WTC11 (cell line): ENCODE data around the gene NDRG4. TPM values are rescaled to one million over a fixed set of nuclear protein-coding genes. Genes with fewer than 3 reads are reported as not detected.

Experiments
- ATAC-seq: fragments of 200-7000 bp; cut with Tn5 transposase; 2 replicates; pipeline ENCODE4 v1.10.0; 2021; ENCODE audit warnings: mild to moderate bottlenecking, moderate library complexity
- CTCF ChIA-PET: fragments of 300-600 bp; sonication (Branson Sonifier 250); formaldehyde crosslinking; loops from one replicate; lab custom pipeline; 2021; ENCODE audit warnings: antibody characterized with exemption; lab: Charles Lee
- POLR2A ChIA-PET: fragments of 350-600 bp; sonication (Branson Sonifier 250); formaldehyde crosslinking; loops from one replicate; lab custom pipeline; 2021; ENCODE audit warnings: antibody characterized with exemption; lab: Charles Lee
- DNase-seq: peaks from one replicate; pipeline ENCODE4 v3.0.0; 2021; ENCODE audit warnings: low spot score
- H3K27ac Mint-ChIP-seq: 2 replicates; pipeline ENCODE4 v1.8.0; 2021; ENCODE audit warnings: mixed read lengths
- H3K27me3 Mint-ChIP-seq: 2 replicates; pipeline ENCODE4 v1.8.0; 2021; ENCODE audit warnings: low read depth, mild to moderate bottlenecking, moderate library complexity, mixed read lengths
- H3K36me3 Mint-ChIP-seq: 2 replicates; pipeline ENCODE4 v1.8.0; 2021; ENCODE audit warnings: mixed read lengths
- H3K4me1 Mint-ChIP-seq: 2 replicates; pipeline ENCODE4 v1.8.0; 2022; ENCODE audit warnings: mixed read lengths
- H3K4me3 Mint-ChIP-seq: 2 replicates; pipeline ENCODE4 v1.8.0; 2021; ENCODE audit warnings: mild to moderate bottlenecking, moderate library complexity, mixed read lengths
- H3K9me3 Mint-ChIP-seq: 2 replicates; pipeline ENCODE4 v1.8.0; 2021; ENCODE audit warnings: mixed read lengths
- AFF4 ChIP-seq: sonication (generic); formaldehyde crosslinking; IDR thresholded peaks from 2 replicates; pipeline ENCODE4 v1.8.1; 2023; ENCODE audit warnings: mild to moderate bottlenecking, missing genetic modification reagents, borderline replicate concordance
- ATF1 ChIP-seq: sonication (generic); formaldehyde crosslinking; IDR thresholded peaks from 2 replicates; pipeline ENCODE4 v1.8.1; 2023; ENCODE audit warnings: mild to moderate bottlenecking, moderate library complexity, missing genetic modification reagents
- ATF2 ChIP-seq: sonication (generic); formaldehyde crosslinking; IDR thresholded peaks from 2 replicates; pipeline ENCODE4 v1.8.1; 2022; ENCODE audit warnings: low read depth, missing genetic modification reagents, borderline replicate concordance
- ATF3 ChIP-seq: sonication (generic); formaldehyde crosslinking; conservative IDR thresholded peaks from 2 replicates; pipeline ENCODE4 v1.8.1; 2022; ENCODE audit warnings: mild to moderate bottlenecking, missing genetic modification reagents
- FOXJ3 ChIP-seq: sonication (generic); formaldehyde crosslinking; IDR thresholded peaks from 2 replicates; pipeline ENCODE4 v1.9.0; 2021; ENCODE audit warnings: missing genetic modification reagents, mild to moderate bottlenecking, borderline replicate concordance
- GRHL2 ChIP-seq: fragments of 250-450 bp; sonication (Bioruptor Pico); IDR thresholded peaks from 2 replicates; pipeline ENCODE4 v1.8.0; 2022; ENCODE audit warnings: mild to moderate bottlenecking, moderate library complexity; ENCODE audit not compliant: insufficient replicate concordance, severe bottlenecking
- IRF2 ChIP-seq: sonication (generic); formaldehyde crosslinking; IDR thresholded peaks from 2 replicates; pipeline ENCODE4 v1.8.0; 2022; ENCODE audit warnings: low read depth, missing genetic modification reagents, borderline replicate concordance
- MLX ChIP-seq: sonication (generic); formaldehyde crosslinking; IDR thresholded peaks from 2 replicates; pipeline ENCODE4 v1.8.1; 2023; ENCODE audit warnings: mild to moderate bottlenecking, missing genetic modification reagents, moderate library complexity
- NFATC4 ChIP-seq: fragments of 250-450 bp; sonication (Bioruptor Pico); IDR thresholded peaks from 2 replicates; pipeline ENCODE4 v1.9.0; 2021; ENCODE audit warnings: mild to moderate bottlenecking
- PRRX2 ChIP-seq: fragments of 250-450 bp; sonication (Bioruptor Pico); IDR thresholded peaks from 2 replicates; pipeline ENCODE4 v1.8.0; 2021; ENCODE audit warnings: mild to moderate bottlenecking
- RORB ChIP-seq: fragments of 250-450 bp; sonication (Bioruptor Pico); IDR thresholded peaks from 2 replicates; pipeline ENCODE4 v1.9.0; 2021; ENCODE audit warnings: mild to moderate bottlenecking
- ZNF138 ChIP-seq: sonication (generic); formaldehyde crosslinking; conservative IDR thresholded peaks from 2 replicates; pipeline ENCODE4 v1.8.1; 2022; ENCODE audit warnings: mild to moderate bottlenecking, moderate library complexity, missing genetic modification reagents
- ZNF219 ChIP-seq: sonication (generic); formaldehyde crosslinking; IDR thresholded peaks from 2 replicates; pipeline ENCODE4 v1.8.0; 2023; ENCODE audit warnings: missing genetic modification reagents, mild to moderate bottlenecking, borderline replicate concordance
- ZNF416 ChIP-seq: fragments of 250-450 bp; sonication (Bioruptor Pico); IDR thresholded peaks from 2 replicates; pipeline ENCODE4 v1.9.0; 2021; ENCODE audit warnings: mild to moderate bottlenecking, inconsistent platforms
- ZNF532 ChIP-seq: fragments of 250-450 bp; sonication (Bioruptor Pico); IDR thresholded peaks from 2 replicates; pipeline ENCODE4 v1.9.0; 2021; ENCODE audit warnings: mild to moderate bottlenecking, borderline replicate concordance
- total RNA-seq: library from RNA; stranded (reverse); gene quantifications from 3 replicates; pipeline ENCODE4 v1.2.3, GENCODE V29; 2021
- TF ChIP-seq, protein P1 (sequence below): fragments of 250-450 bp; sonication (Bioruptor Pico); IDR thresholded peaks from 2 replicates; pipeline ENCODE4 v1.9.0; 2021; ENCODE audit warnings: moderate library complexity, mild to moderate bottlenecking, inconsistent platforms, borderline replicate concordance
- TF ChIP-seq, protein P2 (sequence below): sonication (generic); formaldehyde crosslinking; IDR thresholded peaks from 2 replicates; pipeline ENCODE4 v1.8.1; 2022; ENCODE audit warnings: mild to moderate bottlenecking, moderate library complexity, missing genetic modification reagents
- TF ChIP-seq, protein P3 (sequence below): sonication (generic); formaldehyde crosslinking; IDR thresholded peaks from 2 replicates; pipeline ENCODE4 v1.8.1; 2023; ENCODE audit warnings: mild to moderate bottlenecking, missing genetic modification reagents
- TF ChIP-seq, protein P4 (sequence below): sonication (generic); formaldehyde crosslinking; IDR thresholded peaks from 2 replicates; pipeline ENCODE4 v1.8.0; 2022; ENCODE audit warnings: mild to moderate bottlenecking, missing genetic modification reagents

The NDRG4 gene
- total RNA-seq, 1 experiment from 2014 or later, result 20.5 TPM

GRCh38 chr16:58451265-58451689 is 48.7 kb upstream of the NDRG4 start:
- POLR2A ChIA-PET, result interaction anchor here (0.5 kb wide), 1 partner anchor 44 kb away, joined by 3 read pairs; no protein-coding TSS in a partner anchor
- no peaks in the 10 kb centered on the region for H3K4me1 Mint-ChIP-seq
- H3K36me3 Mint-ChIP-seq, result no peaks in the 10 kb centered on the region
- no peak overlapping the region for H3K4me3 Mint-ChIP-seq
- no peaks in the 10 kb centered on the region for H3K9me3 Mint-ChIP-seq
- ATAC-seq (no peak), DNase-seq (no peak)
- peaks cover 20% of the 10 kb centered on the region for H3K27me3 Mint-ChIP-seq
- CTCF ChIA-PET, result no interaction called here
- TF ChIP-seq ZNF219, result no peak
- H3K27ac Mint-ChIP-seq, result no peak overlapping the region

- ChIA-PET CTCF (interaction anchor here (1.1 kb wide), 1 partner anchor 16 kb away, joined by 3 read pairs; no protein-coding TSS in a partner anchor), POLR2A (no interaction called here)
- H3K9me3 Mint-ChIP-seq, result no peaks in the 10 kb centered on the region
- no peaks in the 10 kb centered on the region for H3K36me3 Mint-ChIP-seq
- no peak for ATAC-seq
- H3K4me3 Mint-ChIP-seq, result no peak overlapping the region
- peaks cover 20% of the 10 kb centered on the region for H3K27me3 Mint-ChIP-seq
- H3K27ac Mint-ChIP-seq, result no peak overlapping the region
- no peaks in the 10 kb centered on the region for H3K4me1 Mint-ChIP-seq
- DNase-seq, result no peak
- TF ChIP-seq, protein P1, sequence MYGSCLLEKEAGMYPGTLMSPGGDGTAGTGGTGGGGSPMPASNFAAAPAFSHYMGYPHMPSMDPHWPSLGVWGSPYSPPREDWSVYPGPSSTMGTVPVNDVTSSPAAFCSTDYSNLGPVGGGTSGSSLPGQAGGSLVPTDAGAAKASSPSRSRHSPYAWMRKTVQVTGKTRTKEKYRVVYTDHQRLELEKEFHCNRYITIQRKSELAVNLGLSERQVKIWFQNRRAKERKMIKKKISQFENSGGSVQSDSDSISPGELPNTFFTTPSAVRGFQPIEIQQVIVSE (CRISPR knock-in tag), result no peak
- TF ChIP-seq GRHL2 (CRISPR knock-in tag) (no peak), RORB (CRISPR knock-in tag) (no peak), ZNF138 (CRISPR knock-in tag) (no peak), NFATC4 (no peak), FOXJ3 (CRISPR knock-in tag) (no peak), AFF4 (no peak), MLX (no peak), ZNF416 (CRISPR knock-in tag) (no peak), IRF2 (no peak), ATF1 (no peak), ATF2 (no peak), ATF3 (CRISPR knock-in tag) (no peak), PRRX2 (CRISPR knock-in tag) (no peak), ZNF532 (no peak)
- TF ChIP-seq, protein P2, sequence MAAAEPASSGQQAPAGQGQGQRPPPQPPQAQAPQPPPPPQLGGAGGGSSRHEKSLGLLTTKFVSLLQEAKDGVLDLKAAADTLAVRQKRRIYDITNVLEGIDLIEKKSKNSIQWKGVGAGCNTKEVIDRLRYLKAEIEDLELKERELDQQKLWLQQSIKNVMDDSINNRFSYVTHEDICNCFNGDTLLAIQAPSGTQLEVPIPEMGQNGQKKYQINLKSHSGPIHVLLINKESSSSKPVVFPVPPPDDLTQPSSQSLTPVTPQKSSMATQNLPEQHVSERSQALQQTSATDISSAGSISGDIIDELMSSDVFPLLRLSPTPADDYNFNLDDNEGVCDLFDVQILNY (CRISPR knock-in tag), result no peak
- TF ChIP-seq, protein P3, sequence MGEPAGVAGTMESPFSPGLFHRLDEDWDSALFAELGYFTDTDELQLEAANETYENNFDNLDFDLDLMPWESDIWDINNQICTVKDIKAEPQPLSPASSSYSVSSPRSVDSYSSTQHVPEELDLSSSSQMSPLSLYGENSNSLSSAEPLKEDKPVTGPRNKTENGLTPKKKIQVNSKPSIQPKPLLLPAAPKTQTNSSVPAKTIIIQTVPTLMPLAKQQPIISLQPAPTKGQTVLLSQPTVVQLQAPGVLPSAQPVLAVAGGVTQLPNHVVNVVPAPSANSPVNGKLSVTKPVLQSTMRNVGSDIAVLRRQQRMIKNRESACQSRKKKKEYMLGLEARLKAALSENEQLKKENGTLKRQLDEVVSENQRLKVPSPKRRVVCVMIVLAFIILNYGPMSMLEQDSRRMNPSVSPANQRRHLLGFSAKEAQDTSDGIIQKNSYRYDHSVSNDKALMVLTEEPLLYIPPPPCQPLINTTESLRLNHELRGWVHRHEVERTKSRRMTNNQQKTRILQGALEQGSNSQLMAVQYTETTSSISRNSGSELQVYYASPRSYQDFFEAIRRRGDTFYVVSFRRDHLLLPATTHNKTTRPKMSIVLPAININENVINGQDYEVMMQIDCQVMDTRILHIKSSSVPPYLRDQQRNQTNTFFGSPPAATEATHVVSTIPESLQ (CRISPR knock-in tag), result no peak
- TF ChIP-seq, protein P4, sequence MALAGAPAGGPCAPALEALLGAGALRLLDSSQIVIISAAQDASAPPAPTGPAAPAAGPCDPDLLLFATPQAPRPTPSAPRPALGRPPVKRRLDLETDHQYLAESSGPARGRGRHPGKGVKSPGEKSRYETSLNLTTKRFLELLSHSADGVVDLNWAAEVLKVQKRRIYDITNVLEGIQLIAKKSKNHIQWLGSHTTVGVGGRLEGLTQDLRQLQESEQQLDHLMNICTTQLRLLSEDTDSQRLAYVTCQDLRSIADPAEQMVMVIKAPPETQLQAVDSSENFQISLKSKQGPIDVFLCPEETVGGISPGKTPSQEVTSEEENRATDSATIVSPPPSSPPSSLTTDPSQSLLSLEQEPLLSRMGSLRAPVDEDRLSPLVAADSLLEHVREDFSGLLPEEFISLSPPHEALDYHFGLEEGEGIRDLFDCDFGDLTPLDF, result no peak
Observed at GRCh38 chr16:58451945-58452401, 48.0 kb upstream of the NDRG4 start.
